Measurements from ENCODE around the gene MED13L.

Gene MED13L

GRCh38 chr12:116127859-116128258 lies 149.6 kb downstream of the MED13L start:
- CTCF ChIA-PET: no interaction called here

GRCh38 chr12:116126610-116127009 lies 150.9 kb downstream of the MED13L start:
- TF ChIP-seq BHLHE40 (IDR thresholded peaks at IDR 0.05; ENCODE audit: borderline replicate concordance) (no peak), SUZ12 (IDR thresholded peaks at IDR 0.05) (no peak), FOXM1 (IDR thresholded peaks at IDR 0.05; ENCODE audit: borderline replicate concordance) (no peak), ARNT (IDR thresholded peaks at IDR 0.05) (no peak), NFRKB (IDR thresholded peaks at IDR 0.05) (no peak), PKNOX1 (IDR thresholded peaks at IDR 0.05) (no peak), TARDBP (IDR thresholded peaks at IDR 0.05) (no peak), ZNF384 (IDR thresholded peaks at IDR 0.05) (no peak), ELF4 (IDR thresholded peaks at IDR 0.05) (no peak), L3MBTL2 (conservative IDR thresholded peaks at IDR 0.05) (no peak), CTBP1 (IDR thresholded peaks at IDR 0.05; ENCODE audit: borderline replicate concordance) (no peak), FOXK2 (IDR thresholded peaks at IDR 0.05) (no peak), SP1 (IDR thresholded peaks at IDR 0.05) (no peak), HDGF (IDR thresholded peaks at IDR 0.05; ENCODE audit: borderline replicate concordance) (no peak), LEF1 (IDR thresholded peaks at IDR 0.05; ENCODE audit: borderline replicate concordance) (no peak), FOXA1 (IDR thresholded peaks at IDR 0.05) (no peak)
- ChIA-PET CTCF (no interaction called here), POLR2A (no interaction called here)
- DNase-seq (ENCODE audit: extremely low spot score): no peak

More at GRCh38 chr12:116127859-116128258, 149.6 kb downstream of the MED13L start:
- POLR2A ChIA-PET: no interaction called here
- TF ChIP-seq CTBP1 (IDR thresholded peaks at IDR 0.05; ENCODE audit: borderline replicate concordance): no peak
- no peak for TF ChIP-seq LEF1 (IDR thresholded peaks at IDR 0.05; ENCODE audit: borderline replicate concordance)
- TF ChIP-seq NFRKB (IDR thresholded peaks at IDR 0.05): no peak
- no peak for TF ChIP-seq SP1 (IDR thresholded peaks at IDR 0.05)
- no peak for TF ChIP-seq L3MBTL2 (conservative IDR thresholded peaks at IDR 0.05)
- no peak for TF ChIP-seq HDGF (IDR thresholded peaks at IDR 0.05; ENCODE audit: borderline replicate concordance)
- TF ChIP-seq FOXK2 (IDR thresholded peaks at IDR 0.05): no peak
- TF ChIP-seq ARNT (IDR thresholded peaks at IDR 0.05): no peak
- no peak for TF ChIP-seq SUZ12 (IDR thresholded peaks at IDR 0.05)
- no peak for TF ChIP-seq FOXA1 (IDR thresholded peaks at IDR 0.05)
- no peak for TF ChIP-seq ZNF384 (IDR thresholded peaks at IDR 0.05)
- TF ChIP-seq TARDBP (IDR thresholded peaks at IDR 0.05): no peak
- no peak for TF ChIP-seq PKNOX1 (IDR thresholded peaks at IDR 0.05)
- no peak for TF ChIP-seq FOXM1 (IDR thresholded peaks at IDR 0.05; ENCODE audit: borderline replicate concordance)
- no peak for TF ChIP-seq ELF4 (IDR thresholded peaks at IDR 0.05)
- no peak for TF ChIP-seq BHLHE40 (IDR thresholded peaks at IDR 0.05; ENCODE audit: borderline replicate concordance)
- no peak for DNase-seq (ENCODE audit: extremely low spot score)

- ChIA-PET POLR2A (no interaction called here), CTCF (no interaction called here)
- DNase-seq (ENCODE audit: extremely low spot score): no peak
- TF ChIP-seq FOXM1 (IDR thresholded peaks at IDR 0.05; ENCODE audit: borderline replicate concordance) (no peak), FOXA1 (IDR thresholded peaks at IDR 0.05) (no peak), SUZ12 (IDR thresholded peaks at IDR 0.05) (no peak), ELF4 (IDR thresholded peaks at IDR 0.05) (no peak), NFRKB (IDR thresholded peaks at IDR 0.05) (no peak), SP1 (IDR thresholded peaks at IDR 0.05) (no peak), BHLHE40 (IDR thresholded peaks at IDR 0.05; ENCODE audit: borderline replicate concordance) (no peak), LEF1 (IDR thresholded peaks at IDR 0.05; ENCODE audit: borderline replicate concordance) (no peak), CTBP1 (IDR thresholded peaks at IDR 0.05; ENCODE audit: borderline replicate concordance) (no peak), FOXK2 (IDR thresholded peaks at IDR 0.05) (no peak), HDGF (IDR thresholded peaks at IDR 0.05; ENCODE audit: borderline replicate concordance) (no peak), PKNOX1 (IDR thresholded peaks at IDR 0.05) (no peak), ZNF384 (IDR thresholded peaks at IDR 0.05) (no peak), L3MBTL2 (conservative IDR thresholded peaks at IDR 0.05) (no peak), TARDBP (IDR thresholded peaks at IDR 0.05) (no peak), ARNT (IDR thresholded peaks at IDR 0.05) (no peak)
Observed at GRCh38 chr12:116125956-116126566, 151.4 kb downstream of the MED13L start.

GRCh38 chr12:116125084-116125483 lies 152.4 kb downstream of the MED13L start:
- CTCF ChIA-PET: no interaction called here

More at GRCh38 chr12:116125084-116125483, 152.4 kb downstream of the MED13L start:
- POLR2A ChIA-PET: no interaction called here
- no peak for DNase-seq (ENCODE audit: extremely low spot score)
- no peak for TF ChIP-seq FOXA1 (IDR thresholded peaks at IDR 0.05)
- no peak for TF ChIP-seq SUZ12 (IDR thresholded peaks at IDR 0.05)
- TF ChIP-seq FOXM1 (IDR thresholded peaks at IDR 0.05; ENCODE audit: borderline replicate concordance): no peak
- TF ChIP-seq ZNF384 (IDR thresholded peaks at IDR 0.05): no peak
- TF ChIP-seq ELF4 (IDR thresholded peaks at IDR 0.05): no peak
- TF ChIP-seq L3MBTL2 (conservative IDR thresholded peaks at IDR 0.05): no peak
- no peak for TF ChIP-seq SP1 (IDR thresholded peaks at IDR 0.05)
- no peak for TF ChIP-seq CTBP1 (IDR thresholded peaks at IDR 0.05; ENCODE audit: borderline replicate concordance)
- TF ChIP-seq FOXK2 (IDR thresholded peaks at IDR 0.05): no peak
- TF ChIP-seq ARNT (IDR thresholded peaks at IDR 0.05): no peak
- TF ChIP-seq LEF1 (IDR thresholded peaks at IDR 0.05; ENCODE audit: borderline replicate concordance): no peak
- TF ChIP-seq HDGF (IDR thresholded peaks at IDR 0.05; ENCODE audit: borderline replicate concordance): no peak
- TF ChIP-seq NFRKB (IDR thresholded peaks at IDR 0.05): no peak
- no peak for TF ChIP-seq TARDBP (IDR thresholded peaks at IDR 0.05)
- no peak for TF ChIP-seq BHLHE40 (IDR thresholded peaks at IDR 0.05; ENCODE audit: borderline replicate concordance)
- no peak for TF ChIP-seq PKNOX1 (IDR thresholded peaks at IDR 0.05)

Measured in HEK293T (cell line).